HG02885 (cell line): ENCODE results near the gene NSDHL.
A peak's percentile ranks its signal among the peaks of the same experiment; 100 is the strongest.

Source experiments
- ATAC-seq: cut with Tn5 transposase; IDR thresholded peaks from one replicate; pipeline ENCODE4 v1.9.1; 2021; ENCODE audit warnings: mild to moderate bottlenecking; ENCODE audit not compliant: unreplicated experiment, poor library complexity

Gene NSDHL

DNA sequence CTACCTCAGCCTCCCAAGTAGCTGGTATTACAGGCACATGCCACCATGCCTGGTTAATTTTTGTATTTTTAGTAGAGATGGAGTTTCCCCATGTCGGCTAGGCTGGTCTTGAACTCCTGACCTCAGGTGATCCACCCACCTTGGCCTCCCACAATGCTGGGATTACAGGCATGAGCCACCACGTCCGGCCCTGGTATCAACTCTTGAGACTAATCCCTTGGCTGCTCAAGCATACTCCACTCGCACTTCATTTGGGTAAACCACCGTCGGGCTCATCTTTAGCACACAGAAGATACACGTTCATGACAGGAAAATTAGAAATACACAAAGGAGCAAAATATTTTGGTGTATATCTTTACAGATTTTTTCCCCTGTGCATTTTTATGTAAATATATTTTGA, 79.2 kb downstream of the NSDHL start:
- peak; percentile 72 for ATAC-seq

DNA sequence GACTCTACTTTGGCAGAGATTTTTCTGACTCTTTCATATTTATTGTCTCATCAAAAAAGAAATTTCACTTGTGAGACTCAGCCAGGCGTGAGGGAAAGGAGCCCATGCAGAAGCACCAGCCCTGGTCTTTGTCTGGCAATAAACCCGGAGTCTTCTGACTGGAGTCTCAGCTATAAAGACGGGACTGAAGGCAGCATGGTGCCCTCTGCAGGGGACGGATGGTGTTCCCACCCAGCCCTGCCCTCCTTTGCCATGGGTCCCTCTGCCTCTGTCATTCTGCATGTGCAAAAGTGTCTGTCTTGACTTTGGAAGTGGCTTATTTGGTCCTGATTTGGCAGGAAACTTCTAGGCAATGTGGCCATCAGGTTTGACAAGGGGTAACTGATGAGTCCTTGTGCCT, 81.2 kb downstream of the NSDHL start:
- no peak for ATAC-seq

DNA sequence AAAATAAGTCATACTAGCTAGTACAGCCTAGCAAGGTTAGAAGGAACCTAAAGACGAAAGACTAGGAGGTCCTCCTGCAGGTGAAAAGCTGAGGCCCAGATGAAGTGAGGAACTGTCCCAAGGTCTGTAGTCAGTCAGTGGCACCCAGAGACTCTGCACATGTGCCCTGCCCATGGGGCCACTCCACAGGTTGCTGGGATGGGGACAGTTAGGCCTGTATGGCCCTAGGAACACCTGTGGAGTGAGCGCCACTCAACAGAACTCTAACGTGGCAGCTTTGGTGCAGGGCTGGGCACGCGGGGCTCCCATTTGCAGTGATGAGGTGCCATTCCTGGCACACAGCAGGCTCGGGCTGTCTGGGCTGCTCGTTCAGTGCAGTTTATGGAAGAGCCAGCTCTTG, 81.8 kb downstream of the NSDHL start:
- no peak for ATAC-seq

DNA sequence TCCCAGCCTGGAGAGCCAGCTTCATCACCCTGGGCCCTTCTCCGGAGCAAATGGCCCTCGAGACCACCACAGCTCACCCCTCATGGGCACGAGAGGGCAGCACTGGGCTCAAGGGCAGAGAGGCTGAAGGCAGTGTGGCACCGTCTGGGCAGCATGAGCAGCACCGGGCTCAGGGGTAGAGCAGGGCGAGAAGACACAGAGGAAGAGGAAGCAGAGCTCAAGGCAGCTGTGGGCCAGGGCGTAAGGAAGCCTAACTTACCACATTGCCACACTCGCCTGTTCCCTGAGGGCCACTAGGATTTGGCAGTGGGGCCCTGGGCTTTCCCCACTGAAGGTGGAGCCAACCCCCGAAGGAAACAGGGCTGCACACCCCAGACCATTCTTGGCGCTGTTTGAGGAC, 82.5 kb downstream of the NSDHL start:
- no peak for ATAC-seq

DNA sequence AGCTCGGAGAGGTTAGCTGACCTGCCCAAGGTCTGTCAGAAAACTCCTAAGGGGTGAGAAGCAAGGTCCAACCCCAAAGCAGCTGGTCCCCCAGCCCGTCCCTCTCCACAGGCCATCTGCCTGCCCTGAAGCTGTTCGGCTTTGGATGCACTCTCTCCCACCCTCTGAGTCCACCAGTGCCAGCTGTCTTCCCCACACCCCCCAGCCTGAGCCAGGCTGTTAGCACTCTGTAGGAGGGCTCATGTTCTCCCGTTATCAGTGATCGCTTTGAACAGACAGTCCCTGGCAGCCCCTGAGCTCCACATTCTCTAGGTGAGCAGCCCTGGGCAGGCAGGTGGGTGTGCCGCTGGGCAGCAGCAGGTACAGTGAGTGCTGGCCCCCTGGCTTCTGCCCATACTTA, 83.0 kb downstream of the NSDHL start:
- ATAC-seq: no peak

DNA sequence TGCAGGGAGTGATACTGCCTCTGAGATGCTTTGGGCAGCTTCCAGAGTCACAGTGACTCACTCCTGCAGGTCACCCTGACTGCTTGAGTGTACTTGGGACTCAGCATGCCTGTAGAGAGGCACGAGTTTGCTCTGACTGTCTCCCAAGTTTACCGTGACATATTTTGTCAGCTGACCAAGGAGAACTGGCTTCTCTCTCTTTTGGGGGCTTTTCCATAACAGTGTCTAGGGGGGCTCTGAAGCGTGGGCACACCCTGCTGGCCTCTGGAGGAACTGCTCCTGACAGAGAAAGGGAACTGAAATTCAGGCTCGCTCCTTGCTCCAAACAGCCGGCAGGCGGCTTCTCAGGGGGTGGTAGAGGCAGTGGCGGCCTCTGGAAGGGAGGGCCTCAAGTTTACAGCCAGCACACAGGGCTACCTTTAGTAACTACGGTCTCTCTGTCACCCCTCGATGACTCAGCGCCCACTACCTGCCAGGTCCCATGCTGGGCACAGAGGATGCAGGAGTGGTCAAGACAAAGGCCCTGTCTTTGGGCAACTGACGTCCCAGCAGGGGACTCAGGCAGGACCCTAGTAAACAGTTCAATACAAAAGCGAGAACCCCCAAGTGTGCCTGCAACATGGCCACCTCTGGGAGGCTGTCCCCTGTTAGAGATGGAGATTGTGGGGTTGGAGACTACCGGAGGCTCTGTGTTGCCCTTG, 84.8 kb downstream of the NSDHL start:
- ATAC-seq: peak; percentile 90

DNA sequence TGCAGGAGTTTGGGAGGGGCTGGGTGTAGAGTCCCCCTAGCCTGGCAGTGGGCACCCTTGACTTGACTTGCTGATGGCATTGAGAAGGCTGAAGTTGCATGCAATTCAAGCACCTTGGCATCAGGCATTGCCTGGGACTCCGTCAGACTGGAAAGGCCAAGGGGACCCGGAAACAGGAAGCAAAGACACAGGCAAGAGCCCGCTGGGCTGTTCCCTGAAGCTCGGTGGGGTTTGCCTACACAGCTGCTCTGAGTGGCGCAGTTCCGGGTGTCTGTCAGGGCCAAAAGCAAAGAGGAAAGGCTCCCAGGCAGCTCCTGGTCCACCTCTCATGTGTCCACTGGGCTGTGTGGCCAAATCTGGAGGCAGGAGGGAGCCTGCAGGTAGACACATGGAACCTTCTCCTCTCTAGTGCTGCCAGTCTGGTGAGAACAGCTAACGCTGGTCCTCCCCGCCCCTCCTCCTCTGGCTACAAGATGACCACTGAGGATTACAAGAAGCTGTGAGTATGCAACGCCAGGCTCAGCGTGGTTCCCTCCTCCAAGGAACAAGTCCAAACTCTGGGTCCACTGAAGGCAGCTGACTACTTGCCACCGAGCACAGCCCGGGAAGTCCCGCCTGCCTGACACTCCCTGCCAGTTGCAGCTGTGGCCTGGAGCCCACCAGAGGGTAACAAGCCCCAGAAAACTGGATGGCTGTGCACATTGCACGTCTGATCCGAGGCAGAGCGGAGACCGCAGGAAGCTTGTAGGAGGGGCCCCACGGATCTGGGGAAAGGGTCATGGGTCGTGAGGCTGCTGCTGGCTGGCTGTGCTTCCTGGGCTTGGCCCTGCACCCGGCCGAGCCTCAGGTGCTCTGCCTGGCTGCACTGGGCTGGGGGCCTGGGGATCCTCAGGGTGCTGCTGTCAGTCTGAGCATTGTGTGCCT, 87.1 kb downstream of the NSDHL start:
- ATAC-seq: no peak

DNA sequence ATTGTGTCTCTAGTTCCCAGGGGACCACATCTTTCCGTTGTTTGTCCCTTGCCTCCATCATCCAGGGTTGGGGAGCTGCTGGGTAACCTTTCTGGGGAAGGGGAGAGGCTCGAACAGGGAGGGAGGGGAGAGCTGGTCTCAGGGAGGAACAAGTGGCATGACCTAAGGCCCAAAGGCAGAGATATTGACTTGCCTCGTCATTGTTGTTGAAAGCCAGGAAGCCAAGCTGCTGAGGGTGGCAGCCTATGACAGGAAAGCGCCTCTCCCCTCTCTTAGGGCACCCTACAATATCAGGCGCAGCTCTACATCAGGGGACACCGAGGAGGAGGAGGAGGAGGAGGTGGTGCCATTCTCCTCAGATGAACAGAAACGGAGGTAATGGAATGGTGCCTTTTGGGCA, 87.8 kb downstream of the NSDHL start:
- ATAC-seq: no peak
